Stimulated activated CD4-positive, alpha-beta T cell treated with anti-CD3 and anti-CD28 coated beads, Interleukin-15, amount 100 ng/mL, for 48 hours (primary cell): ENCODE data around the gene LCN6.
"Not testable (repeated sequence)": the region's sequence is repeated elsewhere in the genome, so short reads cannot be mapped to it uniquely, and the experiment has no call there.

Source experiments
- DNase-seq, 2 donors: peaks; one replicate each; pipeline ENCODE4 v3.0.0-alpha.2; 2020; ENCODE audit warnings: low read depth in 2 of 2

Gene LCN6

DNA sequence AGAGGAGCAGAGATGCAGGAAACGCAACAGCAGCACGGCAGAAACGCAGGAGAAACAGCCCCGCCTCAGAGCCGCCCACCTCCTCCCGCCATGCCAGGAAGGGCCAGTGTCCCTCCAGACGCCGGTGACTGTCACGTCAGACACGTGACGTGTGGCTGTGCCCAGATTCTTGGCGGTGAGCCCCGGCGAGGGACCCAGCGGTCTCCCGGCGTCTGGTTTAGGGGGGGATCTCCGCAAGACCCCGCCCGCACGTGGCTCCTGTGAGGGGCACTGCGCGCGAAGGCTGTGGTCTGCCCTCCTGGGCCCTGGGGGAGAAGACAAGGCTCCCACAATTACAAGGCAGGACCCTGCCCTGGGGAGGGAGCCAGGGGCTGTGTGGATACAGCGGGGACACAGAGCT lies 12.1 kb upstream of the LCN6 start:
- no peak for DNase-seq

DNA sequence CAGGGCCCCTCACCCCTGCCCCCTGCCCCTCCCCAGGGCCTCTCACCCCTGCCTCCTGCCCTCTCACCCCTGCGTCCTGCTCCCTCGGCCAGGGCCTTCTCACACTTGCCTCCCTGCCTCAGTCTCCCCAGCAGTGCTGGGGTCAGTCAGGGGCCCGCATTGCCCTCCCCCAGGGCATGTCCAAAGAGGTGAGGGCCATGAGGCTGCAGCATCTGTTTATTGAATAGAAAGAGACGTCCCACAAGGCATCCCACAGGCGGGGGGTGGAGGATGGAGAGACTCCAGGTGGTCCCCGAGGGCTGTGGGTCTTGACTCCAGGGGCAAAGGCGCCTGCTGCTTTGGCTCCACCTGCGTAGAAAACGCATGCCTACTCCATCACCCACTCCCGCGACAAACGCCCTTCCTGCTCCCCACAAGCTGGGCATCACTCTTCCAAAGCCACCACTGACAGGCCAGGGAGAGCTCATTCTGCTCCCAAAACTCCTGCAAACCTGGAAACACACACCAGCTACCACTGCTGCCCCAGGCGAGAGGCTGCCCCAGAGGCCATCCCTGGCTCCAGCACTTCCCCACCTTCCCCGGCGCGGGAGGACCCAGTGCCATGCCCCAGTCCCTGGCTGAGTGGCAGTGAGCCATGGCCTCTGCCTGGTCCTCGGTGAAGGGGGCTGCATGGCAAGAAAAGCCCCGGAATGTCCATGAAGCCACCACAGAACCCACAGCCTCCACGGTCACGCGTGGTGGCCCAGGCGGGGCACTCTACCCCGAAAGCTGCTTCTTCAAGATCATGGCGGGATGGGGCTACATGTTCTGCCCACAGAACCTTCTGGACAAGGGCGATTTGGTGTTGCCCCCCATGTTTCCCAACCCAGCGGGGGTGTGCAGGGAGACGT lies 11.4 kb upstream of the LCN6 start:
- no peak for DNase-seq

DNA sequence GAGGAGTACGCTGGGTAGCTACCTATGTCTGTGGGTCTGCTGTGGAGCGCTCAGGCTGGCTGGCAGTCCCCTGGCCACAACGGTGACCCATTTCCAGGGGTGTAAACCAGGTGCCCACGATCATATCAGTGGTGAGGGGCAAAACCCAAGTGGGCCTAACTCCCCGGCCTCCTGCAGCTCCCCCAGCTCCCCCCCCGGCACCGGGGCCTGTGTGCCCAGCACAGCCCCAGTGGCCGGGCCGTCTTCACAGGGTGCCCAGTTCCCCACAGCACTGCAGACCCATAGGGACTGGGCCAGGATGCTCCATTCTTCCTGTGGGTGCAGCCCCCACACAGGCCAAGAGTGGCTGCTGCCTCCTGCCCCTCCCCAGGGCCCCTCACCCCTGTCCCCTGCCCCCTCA lies 10.7 kb upstream of the LCN6 start:
- no peak for DNase-seq

DNA sequence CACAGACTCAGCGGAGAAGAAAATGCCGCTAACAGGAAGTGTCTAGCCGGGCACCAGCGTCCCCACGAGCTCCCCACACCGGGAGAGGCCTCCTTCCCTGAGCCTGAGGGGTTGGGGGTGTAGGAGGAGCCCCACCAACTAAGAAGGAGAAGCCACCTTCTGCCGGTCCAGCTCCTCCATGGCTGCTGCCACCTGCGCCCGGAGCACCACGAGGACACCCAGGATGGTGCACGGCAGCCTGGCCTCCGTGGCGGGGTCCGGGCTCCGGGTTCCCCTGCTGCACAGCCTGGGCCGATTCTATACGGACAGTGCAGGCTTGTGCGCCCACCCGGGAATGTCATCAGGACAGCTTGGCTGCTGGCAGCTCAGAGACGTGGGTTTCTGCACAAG lies 9.4 kb upstream of the LCN6 start:
- no peak for DNase-seq

DNA sequence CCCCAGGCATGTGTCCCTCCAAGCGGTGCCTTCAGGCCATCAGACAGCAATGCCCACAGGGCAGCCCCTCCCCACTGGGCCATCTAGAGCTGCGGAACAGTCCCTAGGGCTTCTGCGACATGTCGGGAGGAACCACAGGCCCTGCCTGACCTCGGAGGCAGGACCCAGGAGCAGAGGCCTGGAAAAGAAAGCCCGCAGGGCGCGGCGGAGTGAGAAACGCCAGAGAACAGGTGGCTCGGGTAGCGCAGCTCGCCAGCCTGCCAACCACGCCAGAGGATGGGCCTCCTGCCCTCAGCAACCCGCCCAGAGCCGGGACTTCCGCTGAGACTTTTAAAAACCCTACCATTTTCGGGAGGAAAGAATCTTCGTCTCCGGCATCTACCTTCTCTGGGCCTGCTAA lies 9.0 kb upstream of the LCN6 start:
- no peak for DNase-seq

DNA sequence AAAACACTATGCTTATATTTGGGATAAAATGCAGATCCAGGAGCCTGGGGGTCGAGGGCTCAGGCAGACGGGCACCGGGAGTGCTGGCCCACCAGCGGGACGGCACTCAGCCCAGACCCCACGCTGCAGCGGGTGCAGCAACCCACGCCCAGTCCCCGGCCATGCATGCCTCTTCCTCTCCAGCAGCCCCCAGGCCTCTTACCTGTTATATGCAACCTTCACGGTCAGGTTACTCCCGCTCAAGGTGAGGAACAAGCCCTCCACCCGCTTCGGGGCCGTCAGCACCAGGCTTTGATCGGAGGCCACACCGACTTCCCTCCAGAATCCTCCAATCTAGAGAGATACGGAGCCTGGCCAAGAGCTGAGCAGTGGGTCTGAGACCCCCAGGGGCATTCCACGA lies 8.5 kb upstream of the LCN6 start:
- no peak for DNase-seq

DNA sequence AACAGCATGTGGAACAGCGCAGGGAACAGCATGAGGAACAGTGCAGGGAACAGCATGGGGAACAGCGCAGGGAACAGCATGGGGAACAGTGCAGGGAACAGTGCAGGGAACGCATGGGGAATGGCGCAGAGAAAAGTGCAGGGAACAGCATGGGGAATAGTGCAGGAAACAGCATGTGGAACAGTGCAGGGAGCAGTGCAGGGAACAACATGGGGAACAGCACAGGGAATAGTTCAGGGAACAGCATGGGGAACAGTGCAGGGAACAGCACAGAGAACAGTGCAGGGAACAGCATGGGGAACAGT lies 7.8 kb upstream of the LCN6 start:
- DNase-seq: no peak

DNA sequence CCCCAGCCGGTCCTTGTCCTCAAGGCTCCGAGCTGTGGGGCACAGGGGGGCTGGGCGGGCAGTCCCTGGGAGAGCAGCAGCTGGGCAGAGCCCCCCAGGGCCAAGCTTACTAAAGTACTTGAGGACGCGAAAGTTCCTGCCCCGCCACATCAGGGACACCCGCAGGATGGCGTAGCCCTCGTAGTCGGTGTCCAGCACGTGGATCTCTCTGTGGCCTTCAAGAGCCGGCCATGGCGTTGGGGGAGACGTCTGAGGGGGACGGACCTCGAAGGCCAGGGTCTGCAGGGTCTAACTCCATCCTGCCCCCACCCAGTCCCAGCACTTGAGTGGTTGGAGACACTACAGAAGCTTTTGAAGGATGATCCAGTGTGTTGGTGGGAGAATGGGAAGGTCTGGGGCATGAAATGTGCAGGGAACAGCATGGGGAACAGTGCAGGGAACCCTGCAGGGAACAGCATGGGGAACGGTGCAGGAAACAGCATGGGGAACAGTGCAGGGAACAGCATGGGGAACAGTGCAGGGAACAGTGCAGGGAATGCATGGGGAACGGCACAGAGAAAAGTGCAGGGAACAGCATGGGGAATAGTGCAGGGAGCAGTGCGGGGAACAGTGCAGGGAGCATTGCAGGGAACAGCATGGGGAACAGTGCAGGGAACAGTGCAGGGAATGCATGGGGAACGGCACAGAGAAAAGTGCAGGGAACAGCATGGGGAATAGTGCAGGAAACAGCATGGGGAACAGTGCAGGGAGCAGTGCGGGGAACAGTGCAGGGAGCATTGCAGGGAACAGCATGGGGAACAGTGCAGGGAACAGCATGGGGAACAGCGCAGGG lies 7.2 kb upstream of the LCN6 start:
- DNase-seq: not testable (repeated sequence)

DNA sequence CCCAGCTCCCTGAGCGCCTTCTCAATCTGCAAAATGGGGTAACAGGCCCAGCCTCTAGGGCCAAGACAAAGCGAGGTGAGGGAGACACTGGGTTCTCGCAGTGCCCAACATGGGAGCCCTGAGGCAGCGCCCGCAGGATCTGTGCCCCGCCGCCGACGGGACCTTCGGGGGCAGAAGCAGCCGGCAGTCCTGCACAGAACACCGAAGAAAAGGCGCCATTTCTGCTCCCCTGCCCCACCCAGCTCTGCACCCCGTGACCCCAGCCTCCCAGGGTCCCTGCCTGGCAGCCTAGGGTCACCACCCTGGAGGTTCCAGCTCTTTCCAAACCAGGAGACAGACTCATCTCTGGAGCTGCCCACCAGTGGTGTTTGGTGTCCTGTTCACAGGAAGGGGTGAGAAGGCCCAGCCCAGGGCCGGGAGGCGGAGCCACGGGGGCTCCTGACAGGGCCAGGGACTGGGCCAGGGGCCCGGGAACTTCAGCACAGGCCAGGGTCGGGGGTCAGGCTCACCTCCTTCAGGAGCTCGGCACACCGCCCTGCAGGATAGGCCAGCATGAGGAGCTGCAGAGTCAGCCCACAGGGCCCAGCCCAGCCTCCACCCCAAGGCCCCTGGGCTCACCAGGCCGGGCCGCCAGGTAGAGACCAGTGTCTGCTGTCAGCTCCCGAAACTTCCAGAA lies 6.4 kb upstream of the LCN6 start:
- no peak for DNase-seq

DNA sequence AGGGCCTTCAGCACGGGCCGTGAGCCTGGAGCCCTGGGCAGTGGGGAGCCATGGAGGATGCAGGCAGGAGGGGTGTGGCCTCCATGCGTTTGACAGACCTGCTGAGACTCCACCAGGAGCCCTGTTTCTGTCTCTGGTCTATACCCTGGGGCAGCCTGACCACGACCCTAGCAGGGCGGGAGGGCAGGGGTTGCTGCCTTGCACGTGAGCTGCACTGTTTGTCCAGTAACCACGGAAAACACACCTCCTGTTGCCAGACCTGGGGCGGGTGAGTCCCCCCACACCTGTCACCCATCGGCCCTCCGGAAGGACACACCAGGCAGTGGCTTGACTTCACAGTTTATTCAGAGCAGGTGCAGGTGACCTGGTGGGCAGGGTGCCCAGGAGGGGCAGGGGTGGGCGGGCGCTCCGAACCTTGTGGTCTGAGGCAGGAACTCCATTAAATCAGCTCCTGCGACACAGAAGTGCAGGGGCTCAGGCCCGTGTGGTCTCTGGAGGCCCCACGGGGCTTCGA lies 5.8 kb upstream of the LCN6 start:
- DNase-seq: no peak

DNA sequence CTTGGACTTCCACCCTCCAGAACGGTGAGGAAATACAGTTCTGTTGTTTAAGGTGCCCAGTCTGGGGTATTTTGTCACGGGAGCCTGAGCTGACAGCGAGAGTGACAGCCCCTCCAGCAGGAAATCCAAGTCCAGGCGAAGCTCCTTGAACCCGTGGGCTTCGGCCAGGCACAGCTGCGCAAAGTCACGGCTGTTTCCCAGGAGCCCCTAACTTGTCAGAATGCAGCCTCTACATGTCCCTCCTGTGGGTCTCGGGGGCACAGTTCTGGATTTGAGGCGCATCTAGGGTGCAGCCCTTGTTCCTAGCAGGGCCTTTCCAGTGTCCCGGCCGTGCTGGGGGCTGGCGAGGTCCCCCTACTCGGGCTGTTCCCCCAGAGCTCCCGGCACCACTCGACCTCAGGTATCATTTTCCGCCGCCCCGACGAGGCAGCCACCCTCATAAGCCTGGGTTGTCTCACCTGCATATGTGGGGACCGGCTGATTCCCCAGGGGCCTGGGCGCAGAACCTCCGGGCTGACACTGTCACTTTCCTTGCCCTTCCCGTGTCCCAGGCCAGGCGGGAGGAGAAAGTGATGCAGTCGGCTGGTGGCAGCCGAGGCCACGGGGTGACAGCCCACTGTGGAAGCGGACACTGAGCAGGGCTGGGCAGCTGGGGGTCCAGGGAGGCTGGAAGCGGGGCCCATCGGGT lies 5.2 kb upstream of the LCN6 start:
- no peak for DNase-seq

DNA sequence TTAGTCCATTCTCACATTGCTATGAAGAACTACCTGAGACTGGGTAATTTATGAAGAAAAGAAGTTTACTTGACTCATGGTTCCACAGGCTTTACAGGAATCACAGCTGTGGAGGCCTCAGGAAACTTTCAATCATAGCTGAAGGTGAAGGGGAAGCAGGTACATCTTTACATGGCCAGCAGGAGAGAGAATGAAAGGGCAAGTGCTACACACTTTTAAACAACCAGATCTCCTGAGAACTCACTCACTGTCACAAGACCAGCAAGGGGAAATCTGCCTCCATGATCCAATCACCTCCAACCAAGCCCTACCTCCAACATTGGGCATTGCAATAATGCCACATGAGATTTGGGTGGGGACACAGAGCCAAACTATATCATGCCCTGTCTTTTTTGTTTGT lies 3.5 kb upstream of the LCN6 start:
- DNase-seq: no peak

DNA sequence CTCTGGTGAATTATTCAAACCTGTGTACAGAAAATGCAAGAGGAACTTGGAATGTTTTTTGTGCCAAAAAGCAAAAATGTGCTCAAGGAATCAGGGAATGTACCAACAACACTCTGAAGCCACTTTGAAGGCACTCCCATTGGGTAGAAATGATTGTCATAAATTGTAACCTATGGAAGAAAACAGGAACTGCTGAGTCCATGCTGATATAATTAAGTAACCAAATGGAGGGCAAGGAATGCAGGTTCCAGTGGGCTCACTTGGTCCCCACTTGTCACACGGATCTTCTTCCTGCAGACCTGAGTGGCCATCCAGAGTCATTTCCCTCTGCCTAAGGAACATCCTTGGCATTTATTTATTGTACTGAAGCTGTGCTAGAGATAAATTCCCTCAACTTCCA lies 2.9 kb upstream of the LCN6 start:
- DNase-seq: no peak

DNA sequence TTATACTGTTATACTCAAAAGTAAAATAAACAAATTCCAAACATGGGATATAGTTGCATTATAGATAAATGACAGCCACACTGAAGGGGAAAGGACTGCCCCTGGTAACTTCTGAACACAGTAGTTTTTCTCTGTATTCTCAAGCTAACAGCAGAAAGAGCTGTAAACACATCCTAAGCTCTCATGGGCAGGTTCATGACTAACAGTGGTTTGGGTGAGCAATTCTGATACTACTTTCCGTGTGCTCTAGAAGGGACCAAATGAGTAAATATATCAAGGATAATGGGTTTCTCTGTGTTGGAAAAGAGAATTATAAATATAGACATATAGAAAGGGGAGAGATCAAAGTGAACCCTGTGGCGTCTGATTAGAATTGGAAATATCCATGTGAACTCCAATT lies 2.2 kb upstream of the LCN6 start:
- DNase-seq: no peak

DNA sequence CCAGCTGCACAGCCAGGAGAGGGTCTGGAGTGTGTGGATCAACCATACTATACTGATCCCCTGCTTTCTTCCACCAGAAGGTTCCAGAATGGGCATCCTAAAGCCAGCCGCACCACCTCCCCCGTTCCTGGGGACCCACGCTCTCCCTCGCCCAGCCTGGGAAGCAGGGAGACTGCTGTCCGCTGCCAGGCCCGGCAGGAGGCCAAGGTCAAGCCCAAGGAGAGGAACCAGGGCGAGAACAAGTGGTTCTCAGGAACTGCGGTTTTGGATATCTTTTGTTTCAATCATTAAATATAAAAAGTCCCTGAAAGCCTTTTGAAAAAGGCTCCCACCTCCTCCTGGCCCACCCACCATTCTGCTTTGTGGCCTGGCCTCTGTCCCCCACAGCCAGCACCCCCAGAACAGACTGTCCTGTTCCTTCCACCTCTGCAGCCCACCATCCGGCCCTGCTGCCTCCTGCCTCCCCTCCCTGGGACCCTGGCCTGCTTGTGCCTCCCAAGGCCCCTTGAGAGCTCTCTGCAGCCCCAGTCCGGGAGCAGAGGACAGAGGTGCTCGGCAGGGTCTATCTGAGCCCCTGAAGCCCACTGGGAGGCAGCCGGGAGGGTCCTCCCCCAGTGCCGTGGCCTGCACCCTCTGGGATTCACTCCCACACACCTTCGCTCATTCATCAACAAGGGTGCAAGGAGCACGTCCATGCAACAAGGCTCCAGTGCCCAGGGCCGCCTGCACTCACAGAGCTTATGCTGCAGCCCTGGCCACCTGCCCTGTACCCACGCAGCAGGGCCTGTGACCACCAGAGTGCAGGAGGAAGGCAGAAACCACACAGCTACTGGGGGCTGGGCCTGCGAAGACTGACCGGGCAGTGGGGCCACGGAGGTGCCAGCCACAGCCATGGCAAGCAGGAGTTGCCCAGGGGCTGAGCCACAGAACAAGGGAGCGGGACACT lies 614 bp upstream of the LCN6 start:
- no peak for DNase-seq

DNA sequence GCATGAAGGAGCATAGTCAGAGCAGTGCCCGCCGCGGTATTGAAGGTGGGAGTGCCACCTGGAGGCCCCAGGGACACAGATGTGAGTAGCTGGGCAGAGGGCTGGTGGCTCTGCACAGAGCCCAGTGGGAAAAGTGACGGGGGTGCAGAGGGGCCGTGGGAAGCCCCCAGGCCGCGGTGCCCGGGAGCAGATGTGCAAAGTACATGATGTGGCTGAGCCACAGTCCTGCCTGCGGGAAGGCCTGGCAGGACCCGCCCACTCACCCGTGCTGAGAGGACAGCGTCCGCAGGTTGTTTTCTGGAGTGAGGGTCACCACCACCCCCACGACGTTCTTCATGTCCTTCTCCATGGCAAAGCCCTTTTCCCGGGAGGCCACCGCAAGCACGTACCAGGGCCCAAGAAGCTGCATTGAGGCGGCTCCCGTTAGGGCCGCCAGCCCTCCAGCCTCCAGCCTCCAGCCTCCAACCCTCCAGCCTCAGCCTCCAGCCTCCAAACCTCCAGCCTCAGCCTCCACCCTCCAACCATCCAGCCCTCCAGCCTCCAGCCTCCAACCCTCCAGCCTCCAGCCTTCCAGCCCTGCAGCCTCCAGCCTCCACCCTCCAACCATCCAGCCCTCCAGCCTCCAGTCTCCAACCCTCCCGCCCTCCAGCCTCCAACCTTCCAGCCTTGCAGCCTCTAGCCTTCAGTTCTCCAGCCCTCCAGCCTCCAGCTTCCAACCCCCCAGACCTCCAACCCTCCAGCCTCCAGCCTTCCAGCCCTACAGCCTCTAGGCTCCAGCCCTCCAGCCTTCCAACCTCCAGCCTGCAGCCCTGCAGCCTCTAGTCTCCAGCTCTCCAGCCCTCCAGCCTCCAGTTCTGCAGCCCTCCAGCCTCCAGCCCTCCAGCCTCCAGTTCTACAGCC lies 914 bp downstream of the LCN6 start:
- no peak for DNase-seq

DNA sequence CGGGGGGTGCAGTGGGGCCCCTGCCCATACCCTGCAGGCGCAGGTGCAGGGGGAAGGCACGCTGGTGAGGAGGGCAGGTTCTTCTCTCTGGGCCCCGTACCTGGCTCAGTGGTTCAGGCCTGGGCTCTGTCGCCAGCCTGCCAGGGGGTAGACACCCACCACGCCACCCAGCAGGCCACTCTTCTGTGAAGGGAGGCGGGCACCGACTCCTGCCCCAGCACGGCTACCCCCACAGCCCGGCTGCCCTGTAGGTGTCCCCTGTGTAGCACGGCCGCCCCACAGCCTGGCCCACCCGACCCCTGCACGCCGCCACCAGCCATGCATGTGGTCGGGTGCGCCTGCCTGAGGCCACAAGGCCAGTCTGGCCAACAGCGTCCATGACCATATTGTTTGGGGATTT lies 1.7 kb downstream of the LCN6 start:
- DNase-seq: no peak

DNA sequence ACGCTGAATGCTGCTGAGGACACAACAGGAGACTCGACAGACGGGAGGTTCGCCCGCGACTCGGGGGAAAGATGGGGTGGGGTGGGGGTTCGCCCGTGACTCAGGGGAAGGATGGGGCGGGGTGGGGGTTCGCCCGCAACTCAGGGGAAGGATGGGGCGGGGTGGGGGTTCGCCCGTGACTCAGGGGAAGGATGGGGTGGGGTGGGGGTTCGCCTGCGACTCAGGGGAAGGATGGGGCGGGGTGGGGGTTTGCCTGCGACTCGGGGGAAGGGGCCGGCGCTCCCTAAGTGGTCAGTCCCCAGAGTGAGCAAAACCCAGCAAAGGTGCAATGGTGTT lies 2.2 kb downstream of the LCN6 start:
- no peak for DNase-seq

DNA sequence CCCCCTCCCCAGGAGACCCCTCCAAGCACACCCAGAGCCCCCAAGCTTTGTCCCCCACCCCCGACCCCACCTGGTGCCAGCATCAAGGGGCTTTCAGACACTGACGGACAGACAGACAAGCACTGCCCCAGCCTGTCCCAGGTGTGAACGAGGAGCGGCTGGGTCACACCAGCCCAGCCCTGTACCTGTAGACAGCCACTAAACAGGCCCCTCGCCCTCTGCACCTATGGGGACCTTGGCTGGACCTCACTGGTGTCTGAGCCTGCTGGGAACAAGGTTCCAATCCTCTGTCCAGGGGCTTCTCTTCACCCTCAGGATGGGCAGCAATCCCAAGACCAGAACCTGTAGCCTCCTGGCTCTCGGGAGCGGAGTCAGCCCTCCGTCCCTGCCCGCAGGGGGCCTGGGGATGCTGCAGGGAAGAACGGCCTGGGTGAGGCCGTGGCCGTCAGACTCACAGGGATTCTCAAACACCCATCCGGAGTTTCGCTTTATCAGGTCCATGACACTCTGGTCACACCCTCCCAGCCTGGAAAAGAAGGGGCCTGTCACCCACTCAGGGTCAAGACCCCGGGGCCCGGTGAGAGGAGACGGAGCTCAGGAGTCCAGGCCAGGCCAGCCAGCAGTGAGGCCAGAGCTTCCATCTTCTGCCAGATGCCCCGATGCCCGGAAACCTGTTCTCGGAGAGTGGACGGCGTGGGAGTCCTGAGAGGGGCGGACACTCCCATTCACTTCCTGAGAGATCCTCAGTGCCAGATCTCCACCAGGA lies 2.8 kb downstream of the LCN6 start:
- DNase-seq: no peak
